ENCODE data around the gene TAGLN.

- TF ChIP-seq CTCF (IDR thresholded peaks at IDR 0.05) (no peak), POLR2A (IDR thresholded peaks at IDR 0.05) (no peak)
Observed at GRCh38 chr11:117214404-117215110, 15.4 kb downstream of the TAGLN start.

Data from testis (tissue), 2 donors.